GM12891 (cell line): ENCODE measurements around the gene HERC5.

Experiments
- DNase-seq: peaks from one replicate; pipeline ENCODE4 v3.0.0; 2011; ENCODE audit warnings: low spot score; ENCODE audit not compliant: insufficient read length
- FAIRE-seq: peaks from 2 replicates; lab custom pipeline; 2011; peaks lifted over from hg19 to GRCh38; lab: Jason Lieb, UNC
- PAX5 ChIP-seq: IDR thresholded peaks from 2 replicates; pipeline ENCODE4 v1.6.1; 2011; ENCODE audit warnings: low read length, moderate library complexity, mild to moderate bottlenecking; ENCODE audit not compliant: insufficient read depth, severe bottlenecking
- POLR2A ChIP-seq: IDR thresholded peaks from 2 replicates; pipeline ENCODE4 v1.6.1; 2011; ENCODE audit warnings: low read depth, low read length, control low read depth
- POLR2AphosphoS5 ChIP-seq: IDR thresholded peaks from 2 replicates; pipeline ENCODE4 v1.6.1; 2011; ENCODE audit warnings: low read depth, low read length, control low read depth
- POU2F2 ChIP-seq: IDR thresholded peaks from 2 replicates; pipeline ENCODE4 v1.6.1; 2011; ENCODE audit warnings: low read depth, mild to moderate bottlenecking, control low read depth, low read length, moderate library complexity
- SPI1 ChIP-seq: IDR thresholded peaks from 2 replicates; pipeline ENCODE4 v1.6.1; 2011; ENCODE audit warnings: low read depth, low read length, control low read depth
- TAF1 ChIP-seq: IDR thresholded peaks from 2 replicates; pipeline ENCODE4 v1.6.1; 2011; ENCODE audit warnings: low read depth, low read length, control low read depth

Gene HERC5

GRCh38 chr4:88465653-88466192 is 8.8 kb downstream of the HERC5 start:
- TF ChIP-seq POLR2A (no peak), SPI1 (no peak), POU2F2 (no peak), PAX5 (no peak), POLR2AphosphoS5 (no peak), TAF1 (no peak)
- no peak for FAIRE-seq
- no peak for DNase-seq

GRCh38 chr4:88467392-88467791 is 10.5 kb downstream of the HERC5 start:
- DNase-seq (no peak), FAIRE-seq (no peak)
- no peak for TF ChIP-seq POU2F2
- no peak for TF ChIP-seq SPI1
- TF ChIP-seq POLR2AphosphoS5: no peak
- no peak for TF ChIP-seq TAF1
- no peak for TF ChIP-seq PAX5

GRCh38 chr4:88477229-88477860 is 20.4 kb downstream of the HERC5 start:
- TF ChIP-seq SPI1 (no peak), POLR2A (no peak), POU2F2 (no peak), TAF1 (no peak), POLR2AphosphoS5 (no peak), PAX5 (no peak)
- no peak for DNase-seq
- no peak for FAIRE-seq

- DNase-seq: no peak
- no peak for FAIRE-seq
- TF ChIP-seq POU2F2 (no peak), TAF1 (no peak), SPI1 (no peak), PAX5 (no peak), POLR2A (no peak), POLR2AphosphoS5 (no peak)
Measured at GRCh38 chr4:88478247-88478646, 21.3 kb downstream of the HERC5 start.

GRCh38 chr4:88481537-88481936 is 24.6 kb downstream of the HERC5 start:
- no peak for TF ChIP-seq POLR2AphosphoS5
- TF ChIP-seq TAF1: no peak
- TF ChIP-seq SPI1: no peak
- no peak for TF ChIP-seq POU2F2
- TF ChIP-seq POLR2A: no peak
- no peak for TF ChIP-seq PAX5
- DNase-seq (no peak), FAIRE-seq (no peak)

GRCh38 chr4:88489100-88489761 is 32.3 kb downstream of the HERC5 start:
- FAIRE-seq (peak; percentile 33), DNase-seq (no peak)
- no peak for TF ChIP-seq POU2F2

- TF ChIP-seq PAX5 (no peak), POU2F2 (no peak), POLR2AphosphoS5 (no peak), TAF1 (no peak), POLR2A (no peak), SPI1 (no peak)
- DNase-seq (no peak), FAIRE-seq (no peak)
Measured at GRCh38 chr4:88497859-88498409, 41.0 kb downstream of the HERC5 start.

- no peak for FAIRE-seq
- DNase-seq: no peak
- TF ChIP-seq PAX5 (no peak), SPI1 (no peak), POLR2AphosphoS5 (no peak), POLR2A (no peak), TAF1 (no peak), POU2F2 (no peak)
Measured at GRCh38 chr4:88503344-88503743, 46.4 kb downstream of the HERC5 start.

GRCh38 chr4:88511236-88511635 is 54.3 kb downstream of the HERC5 start:
- no peak for TF ChIP-seq POU2F2
- TF ChIP-seq PAX5: no peak
- TF ChIP-seq POLR2A: no peak
- TF ChIP-seq TAF1: no peak
- no peak for TF ChIP-seq POLR2AphosphoS5
- no peak for TF ChIP-seq SPI1
- no peak for DNase-seq
- no peak for FAIRE-seq
